Middle frontal gyrus (tissue), 1 donor: Measurements from ENCODE around the gene ZNF324.
A peak's percentile ranks its signal among the peaks of the same experiment; 100 is the strongest.
"Not testable (repeated sequence)": the region's sequence is repeated elsewhere in the genome, so short reads cannot be mapped to it uniquely, and the experiment has no call there.

Experiments
- DNase-seq: peaks from one replicate; pipeline ENCODE4 v3.0.0-alpha.2; 2015; ENCODE audit warnings: low spot score; ENCODE audit errors: extremely low spot score

Gene ZNF324

GRCh38 chr19:58466760-58467589 lies at the start of gene ZNF324:
TSS of gene ZNF324 (plus strand) at chr19:58467080. CDS start at chr19:58469186, 2,106 bp downstream.
- DNase-seq, result peak; percentile 98

GRCh38 chr19:58428617-58429016 lies 38.3 kb upstream of the ZNF324 start:
- no peak for DNase-seq

GRCh38 chr19:58429745-58430144 lies 37.1 kb upstream of the ZNF324 start:
- DNase-seq, result no peak

- DNase-seq, result no peak
These were observed 32.7 kb upstream of the ZNF324 start for GRCh38 chr19:58434217-58434616.

- peak; percentile 99 for DNase-seq
These were observed 27.0 kb upstream of the ZNF324 start, which contains the start of gene ZNF132 for GRCh38 chr19:58439576-58440554. TSS of gene ZNF132 (minus strand) at chr19:58440153. CDS start at chr19:58439821, 332 bp downstream.

GRCh38 chr19:58440556-58440955 lies 26.3 kb upstream of the ZNF324 start:
- no peak for DNase-seq

- DNase-seq, result not testable (repeated sequence)
These were observed 23.9 kb upstream of the ZNF324 start for GRCh38 chr19:58442986-58443385.

- not testable (repeated sequence) for DNase-seq
These were observed 18.0 kb upstream of the ZNF324 start for GRCh38 chr19:58448860-58449259.

- not testable (repeated sequence) for DNase-seq
These were observed 16.9 kb upstream of the ZNF324 start for GRCh38 chr19:58449980-58450379.

- DNase-seq, result no peak
These were observed 16.0 kb upstream of the ZNF324 start for GRCh38 chr19:58450856-58451357.

GRCh38 chr19:58451358-58452101 lies 15.3 kb upstream of the ZNF324 start, which contains the start of gene ZNF324B:
TSS of gene ZNF324B (plus strand) at chr19:58451622. CDS start at chr19:58453702, 2,080 bp downstream.
- DNase-seq, result peak; percentile 94

GRCh38 chr19:58453743-58454142 lies 13.1 kb upstream of the ZNF324 start:
- DNase-seq, result no peak

GRCh38 chr19:58455306-58455705 lies 11.6 kb upstream of the ZNF324 start:
- DNase-seq, result no peak

GRCh38 chr19:58456111-58456510 lies 10.8 kb upstream of the ZNF324 start:
- DNase-seq, result no peak

- DNase-seq, result no peak
These were observed 6.8 kb upstream of the ZNF324 start for GRCh38 chr19:58460039-58460438.

- DNase-seq, result no peak
These were observed 656 bp upstream of the ZNF324 start for GRCh38 chr19:58466089-58466759.

- no peak for DNase-seq
These were observed 1.4 kb downstream of the ZNF324 start for GRCh38 chr19:58468216-58468839.

GRCh38 chr19:58469241-58470013 lies 2.5 kb downstream of the ZNF324 start:
- DNase-seq, result no peak
